Progenitor cell of endocrine pancreas (in vitro differentiated cells): Measurements from ENCODE around the gene RDH14. TPM values are rescaled to one million over a fixed set of nuclear protein-coding genes. Genes with fewer than 3 reads are reported as not detected.

Experiments used
- DNase-seq: peaks from one replicate; pipeline ENCODE4 v3.0.0; 2021; ENCODE audit warnings: low spot score; ENCODE audit not compliant: unreplicated experiment
- H3K27ac Mint-ChIP-seq: 2 replicates; pipeline ENCODE4 v1.8.0; 2021; ENCODE audit warnings: mild to moderate bottlenecking, moderate library complexity, mixed read lengths
- H3K27me3 Mint-ChIP-seq: 2 replicates; pipeline ENCODE4 v1.8.0; 2021; ENCODE audit warnings: mixed read lengths
- H3K36me3 Mint-ChIP-seq: 2 replicates; pipeline ENCODE4 v1.8.0; 2022; ENCODE audit warnings: mixed read lengths; ENCODE audit not compliant: insufficient read depth
- H3K4me1 Mint-ChIP-seq: 2 replicates; pipeline ENCODE4 v1.8.0; 2021; ENCODE audit warnings: low read depth, mixed read lengths
- H3K4me3 Mint-ChIP-seq: 2 replicates; pipeline ENCODE4 v1.8.0; 2021; ENCODE audit warnings: low read depth, mild to moderate bottlenecking, moderate library complexity, mixed read lengths
- H3K9me3 Mint-ChIP-seq: 2 replicates; pipeline ENCODE4 v1.8.0; 2021; ENCODE audit warnings: low read depth, mixed read lengths
- CTCF ChIP-seq: fragments of 200-600 bp; sonication (generic); IDR thresholded peaks from one replicate; pipeline ENCODE4 v1.5.0; 2021; ENCODE audit warnings: antibody characterized with exemption, mild to moderate bottlenecking; ENCODE audit not compliant: unreplicated experiment
- total RNA-seq: library from RNA; stranded (reverse); gene quantifications from 2 replicates; pipeline ENCODE4 v1.2.1, GENCODE V29; 2021

The RDH14 gene
- total RNA-seq, 1 donor from 2014 or later, result 25.5 TPM

GRCh38 chr2:18578033-18578432 is 17.6 kb upstream of the RDH14 start:
- Mint-ChIP-seq H3K9me3 (peaks cover 27% of the 10 kb centered on the region), H3K27ac (no peak overlapping the region), H3K4me1 (no peaks in the 10 kb centered on the region), H3K4me3 (no peak overlapping the region), H3K27me3 (no peaks in the 10 kb centered on the region), H3K36me3 (peaks cover 10% of the 10 kb centered on the region)
- no peak for DNase-seq
- TF ChIP-seq CTCF, result no peak

- Mint-ChIP-seq H3K27me3 (no peaks in the 10 kb centered on the region), H3K4me1 (no peaks in the 10 kb centered on the region), H3K9me3 (peaks cover 15% of the 10 kb centered on the region), H3K4me3 (no peak overlapping the region), H3K36me3 (peaks cover 30% of the 10 kb centered on the region), H3K27ac (no peak overlapping the region)
- TF ChIP-seq CTCF, result no peak
- DNase-seq, result no peak
Observed at GRCh38 chr2:18566145-18566769, 5.8 kb upstream of the RDH14 start.

- Mint-ChIP-seq H3K4me1 (peaks cover 21% of the 10 kb centered on the region), H3K9me3 (peaks cover 7% of the 10 kb centered on the region), H3K36me3 (peaks cover 18% of the 10 kb centered on the region), H3K27me3 (no peaks in the 10 kb centered on the region), H3K27ac (peak overlapping the region; percentile 96), H3K4me3 (peak overlapping the region; percentile 90)
- TF ChIP-seq CTCF, result no peak
- DNase-seq, result no peak
Observed at GRCh38 chr2:18560797-18561085, 288 bp upstream of the RDH14 start.

- Mint-ChIP-seq H3K27ac (peak overlapping the region; percentile 98), H3K9me3 (no peaks in the 10 kb centered on the region), H3K36me3 (peaks cover 13% of the 10 kb centered on the region), H3K4me3 (peak overlapping the region; percentile 90), H3K4me1 (peaks cover 21% of the 10 kb centered on the region), H3K27me3 (no peaks in the 10 kb centered on the region)
- no peak for TF ChIP-seq CTCF
- DNase-seq, result no peak
Observed at GRCh38 chr2:18559531-18560030, 872 bp downstream of the RDH14 start.

- peaks cover 21% of the 10 kb centered on the region for H3K4me1 Mint-ChIP-seq
- H3K27ac Mint-ChIP-seq, result peak overlapping the region; percentile 98
- peak overlapping the region; percentile 90 for H3K4me3 Mint-ChIP-seq
- H3K9me3 Mint-ChIP-seq, result no peaks in the 10 kb centered on the region
- H3K36me3 Mint-ChIP-seq, result peaks cover 11% of the 10 kb centered on the region
- no peak for DNase-seq
- TF ChIP-seq CTCF, result no peak
- no peaks in the 10 kb centered on the region for H3K27me3 Mint-ChIP-seq
Observed at GRCh38 chr2:18558458-18558857, 2.0 kb downstream of the RDH14 start.
